Activated CD4-positive, alpha-beta T cell treated with anti-CD3 and anti-CD28 coated beads for 24 hours (primary cell): ENCODE data around the gene PKNOX2.

Experiments
- DNase-seq, 2 donors: peaks; one replicate each; pipeline ENCODE4 v3.0.0-alpha.2; 2020; ENCODE audit warnings: low read depth in 2 of 2

Gene PKNOX2

GRCh38 chr11:125379981-125380380 lies 215.4 kb downstream of the PKNOX2 start:
- DNase-seq, result no peak

GRCh38 chr11:125380756-125381445 lies 216.3 kb downstream of the PKNOX2 start:
- no peak for DNase-seq

- DNase-seq, result no peak
Observed at GRCh38 chr11:125381499-125382044, 217.0 kb downstream of the PKNOX2 start.

- DNase-seq, result no peak
Observed at GRCh38 chr11:125382314-125382791, 217.8 kb downstream of the PKNOX2 start.

- DNase-seq, result no peak
Observed at GRCh38 chr11:125382822-125383221, 218.3 kb downstream of the PKNOX2 start.

- no peak for DNase-seq
Observed at GRCh38 chr11:125384825-125385224, 220.3 kb downstream of the PKNOX2 start.

GRCh38 chr11:125387901-125388300 lies 223.3 kb downstream of the PKNOX2 start:
- no peak for DNase-seq

GRCh38 chr11:125388611-125389010 lies 224.1 kb downstream of the PKNOX2 start:
- no peak for DNase-seq

GRCh38 chr11:125389339-125390166 lies 225.0 kb downstream of the PKNOX2 start:
- no peak for DNase-seq

GRCh38 chr11:125390946-125391345 lies 226.4 kb downstream of the PKNOX2 start:
- DNase-seq, result no peak

GRCh38 chr11:125393331-125393730 lies 228.8 kb downstream of the PKNOX2 start:
- DNase-seq, result no peak

GRCh38 chr11:125394296-125394695 lies 229.7 kb downstream of the PKNOX2 start:
- no peak for DNase-seq

- no peak for DNase-seq
Observed at GRCh38 chr11:125397421-125397820, 232.9 kb downstream of the PKNOX2 start.

- no peak for DNase-seq
Observed at GRCh38 chr11:125398475-125398874, 233.9 kb downstream of the PKNOX2 start.

GRCh38 chr11:125398994-125399640 lies 234.6 kb downstream of the PKNOX2 start:
- no peak for DNase-seq

- DNase-seq, result no peak
Observed at GRCh38 chr11:125399945-125400344, 235.4 kb downstream of the PKNOX2 start.

GRCh38 chr11:125401235-125401634 lies 236.7 kb downstream of the PKNOX2 start:
- no peak for DNase-seq

- no peak for DNase-seq
Observed at GRCh38 chr11:125401746-125402145, 237.2 kb downstream of the PKNOX2 start.

- no peak for DNase-seq
Observed at GRCh38 chr11:125402435-125402834, 237.9 kb downstream of the PKNOX2 start.

- DNase-seq, result no peak
Observed at GRCh38 chr11:125404157-125404810, 239.7 kb downstream of the PKNOX2 start.
